Naive thymus-derived CD4-positive, alpha-beta T cell (primary cell): ENCODE data around the gene DIAPH2. TPM values are rescaled to one million over a fixed set of nuclear protein-coding genes. Genes with fewer than 3 reads are reported as not detected.

Experiments
- ATAC-seq: fragments of 150-1000 bp; cut with Tn5 transposase; 2 replicates; pipeline ENCODE4 v1.10.0; 2021; ENCODE audit warnings: mild to moderate bottlenecking, moderate library complexity
- CTCF ChIA-PET: fragments of 350-600 bp; sonication (Branson Sonifier 250); formaldehyde crosslinking; loops from one replicate; lab custom pipeline; 2021; ENCODE audit warnings: antibody characterized with exemption; lab: Charles Lee
- POLR2A ChIA-PET: fragments of 350-600 bp; sonication (Branson Sonifier 250); formaldehyde crosslinking; loops from one replicate; lab custom pipeline; 2021; ENCODE audit warnings: antibody characterized with exemption, inconsistent platforms; lab: Charles Lee
- DNase-seq, 9 donors: peaks; one replicate each; pipeline versions ENCODE4 v3.0.0 to v3.0.0-alpha.2; 2020 to 2022; ENCODE audit warnings: mixed read lengths in 1 of 9
- H3K27ac ChIP-seq: one replicate; pipeline ENCODE4 v1.7.0; 2013; ENCODE audit warnings: mild to moderate bottlenecking, low read depth, low read length, moderate library complexity
- H3K27me3 ChIP-seq, 2 donors: one replicate each; pipeline ENCODE4 v1.7.0; 2013; ENCODE audit warnings: low read length in 2 of 2, mild to moderate bottlenecking in 2 of 2, moderate library complexity in 2 of 2; ENCODE audit not compliant: control insufficient read depth in 2 of 2, insufficient read depth in 2 of 2
- H3K36me3 ChIP-seq, 3 experiments: 1 replicate in 2 of 3; 2 replicates in 1 of 3; pipeline ENCODE4 v1.7.0; 2013; ENCODE audit warnings: low read length in 3 of 3, mild to moderate bottlenecking in 3 of 3, moderate library complexity in 1 of 3; ENCODE audit not compliant: insufficient read depth in 3 of 3, control insufficient read depth in 2 of 3
- H3K4me1 ChIP-seq, 2 donors: one replicate each; pipeline ENCODE4 v1.7.0; 2013; ENCODE audit warnings: low read length in 2 of 2, mild to moderate bottlenecking in 2 of 2, moderate library complexity in 1 of 2; ENCODE audit not compliant: control insufficient read depth in 2 of 2, insufficient read depth in 2 of 2
- H3K4me3 ChIP-seq: 2 replicates; pipeline ENCODE4 v1.7.0; 2013; ENCODE audit warnings: mild to moderate bottlenecking, low read length
- H3K9me3 ChIP-seq, 3 experiments: 1 replicate in 2 of 3; 2 replicates in 1 of 3; pipeline ENCODE4 v1.7.0; 2013; ENCODE audit warnings: low read length in 3 of 3; ENCODE audit not compliant: control insufficient read depth in 2 of 3
- H3K27ac Mint-ChIP-seq, 9 donors: one replicate each; pipeline ENCODE4 v1.8.0; 2020 to 2022; ENCODE audit warnings: mixed read lengths in 9 of 9, mild to moderate bottlenecking in 8 of 9, moderate library complexity in 5 of 9, inconsistent platforms in 2 of 9
- H3K27me3 Mint-ChIP-seq, 5 donors: one replicate each; pipeline ENCODE4 v1.8.0; 2021 to 2022; ENCODE audit warnings: mixed read lengths in 5 of 5, mild to moderate bottlenecking in 1 of 5
- H3K36me3 Mint-ChIP-seq, 5 donors: one replicate each; pipeline ENCODE4 v1.8.0; 2020 to 2022; ENCODE audit warnings: mixed read lengths in 5 of 5, mild to moderate bottlenecking in 3 of 5, inconsistent platforms in 1 of 5
- H3K4me1 Mint-ChIP-seq, 7 donors: one replicate each; pipeline ENCODE4 v1.8.0; 2020 to 2022; ENCODE audit warnings: mixed read lengths in 7 of 7, mild to moderate bottlenecking in 3 of 7, inconsistent platforms in 1 of 7
- H3K4me3 Mint-ChIP-seq, 10 donors: one replicate each; pipeline ENCODE4 v1.8.0; 2020 to 2022; ENCODE audit warnings: mild to moderate bottlenecking in 10 of 10, mixed read lengths in 10 of 10, moderate library complexity in 6 of 10, inconsistent platforms in 2 of 10
- H3K9me3 Mint-ChIP-seq, 11 donors: one replicate each; pipeline ENCODE4 v1.8.0; 2020 to 2022; ENCODE audit warnings: mixed read lengths in 11 of 11, mild to moderate bottlenecking in 4 of 11, inconsistent platforms in 1 of 11, moderate library complexity in 1 of 11
- intact Hi-C, 2 donors: fragments of 100-400 bp; cut with micrococcal nuclease; formaldehyde crosslinking; loops; one replicate each; pipeline ENCODE4 v1.15.1; 2023
- polyA plus RNA-seq, 2 donors: library from polyadenylated mRNA; unstranded; fragments of 300-500 nt; fragmentation: Illumina TruSeq; gene quantifications; one replicate each; pipeline ENCODE4 v1.2.3, GENCODE V29; 2021
- total RNA-seq, 6 experiments: library from RNA in 5 of 6; stranded (reverse) in 5 of 6; gene quantifications; 1 replicate in 5 of 6; 2 replicates in 1 of 6; pipeline ENCODE4 v1.2.3 and lab custom pipeline; 2021 to 2026

DIAPH2 gene
- total and polyA plus RNA-seq, 7 experiments from 2014 or later, result 4.2 to 23.9 (median 6.9) TPM

DNA sequence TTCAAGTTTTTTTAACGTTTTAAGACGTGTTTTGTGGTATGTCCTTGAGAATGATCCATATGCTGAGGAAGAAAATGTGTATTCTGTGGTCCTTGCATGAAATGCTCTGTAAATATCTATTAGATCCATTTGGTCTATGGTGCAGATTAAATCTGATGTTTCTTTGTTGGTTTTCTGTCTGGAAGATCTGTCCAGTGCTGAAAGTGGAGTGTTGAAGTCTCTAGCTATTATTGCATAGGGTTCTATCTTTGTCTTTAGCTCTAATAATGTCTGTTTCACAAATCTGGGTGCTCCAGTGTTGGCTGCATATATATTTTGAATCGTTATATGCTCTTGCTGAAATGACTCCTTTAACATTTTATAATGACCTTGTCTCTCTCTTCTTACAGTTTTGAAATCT is 321.5 kb downstream of the DIAPH2 start:
- POLR2A ChIA-PET, result no interaction called here
- no peaks in the 10 kb centered on the region for H3K27me3 Mint-ChIP-seq
- no peak overlapping the region for H3K4me3 Mint-ChIP-seq
- no peaks in the 10 kb centered on the region for H3K27me3 ChIP-seq
- H3K9me3 ChIP-seq, result no peaks in the 10 kb centered on the region
- DNase-seq (no peak), ATAC-seq (no peak)
- no peak overlapping the region for H3K27ac ChIP-seq
- H3K4me1 ChIP-seq, result no peaks in the 10 kb centered on the region
- no peaks in the 10 kb centered on the region for H3K36me3 ChIP-seq
- peaks cover 0 to 5% (median 0%) of the 10 kb centered on the region in 11 donors for H3K9me3 Mint-ChIP-seq
- CTCF ChIA-PET, result no interaction called here
- no peak overlapping the region for H3K4me3 ChIP-seq
- H3K36me3 Mint-ChIP-seq, result no peaks in the 10 kb centered on the region
- intact Hi-C loops, result no loop called here
- H3K4me1 Mint-ChIP-seq, result no peaks in the 10 kb centered on the region
- no peak overlapping the region for H3K27ac Mint-ChIP-seq

DNA sequence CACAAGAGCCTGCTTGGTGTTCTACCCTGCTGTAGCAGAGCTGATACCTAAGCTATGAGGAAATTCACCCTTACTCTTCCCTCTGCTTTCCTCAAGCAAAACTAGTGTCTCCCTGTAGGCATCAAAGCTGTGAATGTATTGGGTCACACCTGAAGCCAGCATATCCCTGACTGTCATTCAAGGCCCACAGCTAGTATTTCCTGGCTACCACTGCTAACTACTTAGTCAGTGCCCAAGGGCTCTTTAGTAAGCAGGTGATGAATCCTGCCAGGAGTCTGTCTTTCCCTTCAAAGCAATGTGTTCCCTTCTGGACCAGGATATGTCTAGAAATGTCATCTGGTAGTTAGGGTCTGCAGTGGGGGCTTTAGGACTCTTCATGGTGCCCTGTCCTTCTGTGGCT is 324.7 kb downstream of the DIAPH2 start:
- peaks cover 0 to 5% (median 0%) of the 10 kb centered on the region in 11 donors for H3K9me3 Mint-ChIP-seq
- peaks cover 0 to 2% (median 0%) of the 10 kb centered on the region in 7 donors for H3K4me1 Mint-ChIP-seq
- DNase-seq, result no peak
- no peaks in the 10 kb centered on the region for H3K36me3 Mint-ChIP-seq
- no peaks in the 10 kb centered on the region for H3K9me3 ChIP-seq
- CTCF ChIA-PET, result no interaction called here
- H3K27me3 ChIP-seq, result no peaks in the 10 kb centered on the region
- ATAC-seq, result no peak
- no peaks in the 10 kb centered on the region for H3K36me3 ChIP-seq
- intact Hi-C loops, result no loop called here
- no peak overlapping the region for H3K27ac ChIP-seq
- no peaks in the 10 kb centered on the region for H3K27me3 Mint-ChIP-seq
- no peak overlapping the region for H3K27ac Mint-ChIP-seq
- no peak overlapping the region for H3K4me3 ChIP-seq
- POLR2A ChIA-PET, result no interaction called here
- no peaks in the 10 kb centered on the region for H3K4me1 ChIP-seq
- H3K4me3 Mint-ChIP-seq, result no peak overlapping the region

DNA sequence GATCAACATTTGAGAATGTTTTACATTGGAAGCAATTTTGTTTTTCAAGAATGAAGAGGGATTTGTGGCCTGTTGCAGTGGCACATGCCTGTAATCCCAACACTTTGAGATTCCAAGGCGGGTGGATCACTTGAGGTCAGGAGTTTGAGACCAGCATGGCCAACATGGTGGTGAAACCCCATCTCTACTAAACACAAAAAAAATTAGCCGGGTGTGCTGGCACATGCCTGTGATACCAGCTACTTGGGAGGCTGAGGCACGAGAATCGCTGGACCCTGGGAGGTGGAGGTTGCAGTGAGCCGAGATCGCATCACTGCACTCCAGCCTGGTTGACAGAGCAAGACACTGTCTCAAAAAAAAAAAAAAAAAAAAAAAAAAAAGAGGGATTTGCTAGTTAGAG is 326.9 kb downstream of the DIAPH2 start:
- Mint-ChIP-seq H3K36me3 (no peaks in the 10 kb centered on the region), H3K27ac (no peak overlapping the region)
- DNase-seq, result no peak

DNA sequence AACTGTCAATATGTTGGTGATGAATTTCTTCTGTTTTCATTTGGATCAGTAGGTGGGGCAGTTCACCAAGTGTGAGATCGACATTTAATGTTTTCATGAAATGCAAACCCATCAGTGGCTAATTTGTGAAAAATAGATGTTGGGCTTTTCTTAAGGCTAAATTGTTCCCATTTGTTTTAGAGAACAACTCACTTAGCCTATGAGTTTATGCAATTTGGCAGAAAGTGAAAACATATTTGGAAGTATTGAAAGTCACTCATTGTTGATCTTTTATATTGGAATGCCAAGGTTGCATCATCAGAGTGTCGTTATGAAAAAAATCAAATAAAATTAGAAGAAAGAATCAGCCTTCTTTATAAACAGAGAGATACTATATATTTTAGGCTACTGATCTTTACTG is 331.5 kb downstream of the DIAPH2 start:
- Histone ChIP-seq H3K27me3 (no peaks in the 10 kb centered on the region), H3K4me1 (no peaks in the 10 kb centered on the region), H3K9me3 (no peaks in the 10 kb centered on the region), H3K36me3 (no peaks in the 10 kb centered on the region), H3K27ac (no peak overlapping the region), H3K4me3 (no peak overlapping the region)
- ATAC-seq (no peak), DNase-seq (no peak)
- no peaks in the 10 kb centered on the region for H3K27me3 Mint-ChIP-seq
- H3K4me3 Mint-ChIP-seq, result no peak overlapping the region
- H3K4me1 Mint-ChIP-seq, result peaks cover 0 to 2% (median 0%) of the 10 kb centered on the region in 7 donors
- intact Hi-C loops, result no loop called here
- H3K27ac Mint-ChIP-seq, result no peak overlapping the region
- no peaks in the 10 kb centered on the region for H3K9me3 Mint-ChIP-seq
- ChIA-PET CTCF (no interaction called here), POLR2A (no interaction called here)
- no peaks in the 10 kb centered on the region for H3K36me3 Mint-ChIP-seq

More for the DNA sequence above, 326.9 kb downstream of the DIAPH2 start:
- no peaks in the 10 kb centered on the region for H3K9me3 ChIP-seq
- H3K27me3 ChIP-seq, result no peaks in the 10 kb centered on the region
- no peaks in the 10 kb centered on the region for H3K36me3 ChIP-seq
- H3K27ac ChIP-seq, result no peak overlapping the region
- CTCF ChIA-PET, result no interaction called here
- intact Hi-C loops, result no loop called here
- Mint-ChIP-seq H3K4me1 (peaks cover 0 to 2% (median 0%) of the 10 kb centered on the region in 7 donors), H3K27me3 (no peaks in the 10 kb centered on the region), H3K4me3 (no peak overlapping the region), H3K9me3 (no peaks in the 10 kb centered on the region)
- ATAC-seq, result no peak
- POLR2A ChIA-PET, result no interaction called here
- H3K4me3 ChIP-seq, result no peak overlapping the region
- no peaks in the 10 kb centered on the region for H3K4me1 ChIP-seq

DNA sequence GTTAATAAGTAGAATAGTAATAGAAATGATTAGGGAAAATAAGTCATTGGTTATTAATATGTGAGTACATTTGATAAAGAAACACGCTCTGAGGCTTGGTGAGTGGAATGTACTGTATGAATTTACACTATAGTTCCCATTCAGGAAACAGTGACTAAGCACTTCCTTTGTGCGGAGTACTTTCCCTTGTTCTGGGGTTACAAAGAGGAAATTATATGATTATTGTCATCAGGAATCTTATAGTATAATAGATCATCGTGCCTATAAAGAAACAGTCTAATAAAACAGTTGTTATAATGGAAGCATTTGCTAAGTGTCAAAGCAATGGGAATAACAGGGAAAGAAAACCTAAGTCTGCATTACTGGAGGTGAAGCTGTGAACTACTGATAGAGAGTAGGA is 337.0 kb downstream of the DIAPH2 start:
- Mint-ChIP-seq H3K9me3 (no peaks in the 10 kb centered on the region), H3K27me3 (no peaks in the 10 kb centered on the region), H3K36me3 (no peaks in the 10 kb centered on the region), H3K4me1 (peaks cover 0 to 3% (median 0%) of the 10 kb centered on the region in 7 donors), H3K4me3 (no peak overlapping the region), H3K27ac (no peak overlapping the region)
- DNase-seq (no peak), ATAC-seq (no peak)
- intact Hi-C loops, result loop anchor here in 1 of 2 donors (10.0 kb wide), 1 partner anchor 663 kb away; no protein-coding TSS in a partner anchor
- ChIA-PET POLR2A (no interaction called here), CTCF (no interaction called here)
- H3K36me3 ChIP-seq, result no peaks in the 10 kb centered on the region
- H3K4me3 ChIP-seq, result no peak overlapping the region
- H3K4me1 ChIP-seq, result no peaks in the 10 kb centered on the region
- no peak overlapping the region for H3K27ac ChIP-seq
- no peaks in the 10 kb centered on the region for H3K27me3 ChIP-seq
- no peaks in the 10 kb centered on the region for H3K9me3 ChIP-seq

DNA sequence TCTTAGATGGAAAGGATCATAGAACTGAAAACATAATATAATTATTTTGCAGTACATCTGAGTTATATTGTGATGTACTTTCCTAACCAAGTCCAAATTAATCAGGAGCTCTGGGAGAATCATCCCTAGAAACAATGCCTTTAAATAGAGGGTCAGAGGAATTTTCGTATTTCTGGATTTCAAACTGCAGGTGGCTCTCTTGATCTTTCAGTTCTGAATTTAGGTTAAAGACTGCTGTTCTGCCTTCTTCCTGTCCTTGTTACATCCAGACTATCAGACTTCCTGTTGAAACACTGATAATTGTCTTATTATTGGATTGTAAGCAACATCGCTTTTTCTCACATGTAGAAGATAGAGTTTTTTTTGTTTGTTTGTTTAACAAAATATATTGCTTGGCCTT is 341.8 kb downstream of the DIAPH2 start:
- no peak overlapping the region for H3K4me3 ChIP-seq
- no peak overlapping the region for H3K4me3 Mint-ChIP-seq
- DNase-seq (no peak), ATAC-seq (no peak)
- no peaks in the 10 kb centered on the region for H3K36me3 ChIP-seq
- peaks cover 0 to 4% (median 0%) of the 10 kb centered on the region in 5 donors for H3K36me3 Mint-ChIP-seq
- no peak overlapping the region for H3K27ac ChIP-seq
- peaks cover 0 to 3% (median 0%) of the 10 kb centered on the region in 7 donors for H3K4me1 Mint-ChIP-seq
- H3K9me3 Mint-ChIP-seq, result no peaks in the 10 kb centered on the region
- ChIA-PET CTCF (no interaction called here), POLR2A (no interaction called here)
- no peaks in the 10 kb centered on the region for H3K4me1 ChIP-seq
- no peaks in the 10 kb centered on the region for H3K27me3 ChIP-seq
- H3K27ac Mint-ChIP-seq, result no peak overlapping the region
- no peaks in the 10 kb centered on the region for H3K9me3 ChIP-seq
- no peaks in the 10 kb centered on the region for H3K27me3 Mint-ChIP-seq
- intact Hi-C loops, result loop anchor here in 1 of 2 donors (10.0 kb wide), 1 partner anchor 658 kb away; no protein-coding TSS in a partner anchor

DNA sequence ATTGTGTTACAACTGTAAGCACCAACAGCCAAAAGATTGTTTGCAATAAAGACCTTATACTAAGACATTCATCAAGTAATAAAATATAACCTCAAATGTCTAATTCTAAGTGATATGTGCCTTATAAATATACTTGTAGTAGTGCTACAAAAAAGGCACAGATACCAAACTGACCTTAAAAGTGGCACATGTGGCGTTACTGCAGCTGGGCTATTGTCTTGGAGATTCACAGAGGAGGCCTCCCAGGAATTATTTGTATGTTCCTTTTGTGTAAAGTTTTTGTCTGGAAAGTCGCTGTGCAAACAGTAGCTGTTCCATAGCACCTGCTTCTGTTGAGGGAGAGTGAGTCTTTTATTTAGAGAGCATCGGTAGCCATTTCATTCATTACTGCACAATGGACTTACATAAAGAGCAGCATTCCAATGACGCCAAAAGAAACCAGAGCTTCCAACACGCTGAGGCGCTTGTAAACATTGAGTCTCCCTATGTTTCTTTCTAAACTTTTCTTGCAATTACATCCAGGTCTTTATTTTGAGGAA is 342.8 kb downstream of the DIAPH2 start:
- no peaks in the 10 kb centered on the region for H3K27me3 ChIP-seq
- H3K27ac Mint-ChIP-seq, result no peak overlapping the region
- DNase-seq (no peak), ATAC-seq (no peak)
- H3K36me3 ChIP-seq, result no peaks in the 10 kb centered on the region
- no peak overlapping the region for H3K27ac ChIP-seq
- H3K27me3 Mint-ChIP-seq, result no peaks in the 10 kb centered on the region
- no peaks in the 10 kb centered on the region for H3K4me1 ChIP-seq
- ChIA-PET POLR2A (no interaction called here), CTCF (no interaction called here)
- H3K9me3 ChIP-seq, result no peaks in the 10 kb centered on the region
- peaks cover 0 to 4% (median 0%) of the 10 kb centered on the region in 5 donors for H3K36me3 Mint-ChIP-seq
- H3K4me1 Mint-ChIP-seq, result peaks cover 0 to 3% (median 0%) of the 10 kb centered on the region in 7 donors
- no peaks in the 10 kb centered on the region for H3K9me3 Mint-ChIP-seq
- no peak overlapping the region for H3K4me3 Mint-ChIP-seq
- no peak overlapping the region for H3K4me3 ChIP-seq
- intact Hi-C loops, result loop anchor here in 1 of 2 donors (10.0 kb wide), 1 partner anchor 657 kb away; no protein-coding TSS in a partner anchor
